Measurements from ENCODE around the gene NINJ2.

Gene NINJ2

DNA sequence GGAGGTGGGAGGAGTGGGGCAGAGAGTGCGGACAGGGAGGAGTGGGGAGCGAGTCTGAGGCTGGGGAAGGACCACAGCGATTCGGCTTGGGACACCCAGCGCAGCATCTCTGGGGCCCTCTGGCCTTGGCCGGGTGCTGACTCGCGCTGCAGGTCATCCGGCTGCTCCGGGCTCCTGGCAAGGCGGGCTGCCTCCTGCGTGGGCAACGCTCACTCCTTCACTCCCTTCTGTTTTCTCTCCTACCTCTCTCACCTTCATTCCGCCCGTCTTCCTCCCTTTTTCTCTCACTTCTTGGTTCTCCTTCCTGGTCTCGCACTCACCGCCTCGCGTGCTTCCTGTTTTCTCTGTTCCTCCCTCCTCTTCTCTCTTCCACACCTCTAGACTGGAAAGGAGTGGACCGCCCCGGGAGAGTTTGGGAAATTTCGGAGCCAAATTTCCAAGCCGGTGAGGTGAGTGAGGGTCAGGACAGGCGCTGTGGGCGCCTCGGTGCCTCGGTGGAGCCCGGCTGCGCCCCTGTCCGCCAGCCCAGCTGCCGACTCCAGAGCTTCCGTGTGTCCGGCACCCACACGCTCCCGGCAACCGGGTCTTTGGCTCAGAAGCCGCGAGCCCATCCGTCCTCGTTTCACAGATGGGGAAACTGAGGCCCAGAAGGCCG, 116.9 kb downstream of the NINJ2 start:
- no peak for DNase-seq

DNA sequence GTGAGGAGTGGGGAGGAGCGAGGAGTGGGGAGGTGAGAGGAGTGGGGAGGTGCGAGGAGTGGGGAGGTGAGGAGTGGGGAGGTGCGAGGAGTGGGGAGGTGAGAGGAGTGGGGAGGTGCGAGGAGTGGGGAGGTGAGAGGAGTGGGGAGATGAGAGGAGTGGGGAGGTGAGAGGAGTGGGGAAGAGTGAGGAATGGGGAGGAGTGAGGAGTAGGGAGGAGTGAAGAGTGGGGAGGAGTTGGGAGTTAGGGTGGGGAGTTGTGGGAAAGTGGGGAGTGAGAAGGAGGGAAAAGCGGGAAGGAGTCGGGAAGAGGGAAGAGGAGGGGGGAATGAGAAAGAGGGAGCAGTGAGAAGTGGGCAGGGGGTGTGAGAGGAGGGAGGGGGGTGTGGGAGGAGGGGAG, 117.4 kb downstream of the NINJ2 start:
- DNase-seq: no peak

DNA sequence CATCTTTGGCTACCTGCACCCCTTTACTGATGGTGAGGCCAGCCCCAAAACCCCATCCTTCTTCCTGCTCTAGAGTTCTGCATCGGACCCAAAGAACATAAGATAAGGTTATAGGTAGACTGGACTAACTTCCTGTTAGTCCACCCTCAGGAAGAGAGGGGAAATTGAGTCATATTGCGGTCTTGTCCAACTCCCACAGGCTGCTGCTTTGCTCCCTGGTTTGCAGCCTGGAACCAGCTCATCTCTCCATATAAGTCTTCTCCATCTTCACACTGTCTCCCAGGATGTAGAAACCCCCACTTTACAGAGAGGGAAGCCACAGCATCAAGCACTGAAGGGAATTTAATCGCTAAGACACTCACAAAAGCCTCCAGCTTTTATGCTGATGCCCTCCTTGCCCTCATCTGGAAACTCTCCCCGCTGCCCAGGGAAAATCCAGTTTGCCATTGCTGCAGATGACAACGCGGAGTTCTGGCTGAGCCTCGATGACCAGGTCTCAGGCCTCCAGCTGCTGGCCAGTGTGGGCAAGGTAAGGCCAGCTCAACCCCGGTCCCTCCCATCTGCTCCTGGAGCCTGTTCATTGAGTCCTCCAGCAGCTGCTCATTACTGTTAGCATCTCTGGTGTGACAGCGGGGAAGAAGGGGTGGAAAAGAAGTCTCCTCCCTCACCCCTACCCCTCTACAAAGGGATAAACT, 118.2 kb downstream of the NINJ2 start:
- DNase-seq: no peak

DNA sequence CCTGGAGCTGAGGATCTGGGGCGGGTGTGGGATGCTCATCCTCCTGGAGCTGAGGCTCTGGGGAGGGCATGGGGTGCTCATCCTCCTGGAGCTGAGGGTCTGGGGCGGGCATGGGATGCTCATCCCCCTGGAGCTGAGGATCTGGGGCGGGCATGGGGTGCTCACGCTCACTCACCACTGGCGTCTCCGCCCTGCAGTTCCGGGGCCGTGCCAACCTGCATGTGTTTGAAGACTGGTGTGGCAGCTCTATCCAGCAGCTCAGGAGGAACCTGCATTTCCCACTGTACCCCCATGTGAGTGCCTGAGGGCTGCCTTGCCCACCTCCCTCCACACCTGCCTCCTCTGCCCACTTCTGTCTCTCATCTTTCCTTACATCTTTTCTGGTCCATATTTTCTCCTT, 119.1 kb downstream of the NINJ2 start:
- no peak for DNase-seq

DNA sequence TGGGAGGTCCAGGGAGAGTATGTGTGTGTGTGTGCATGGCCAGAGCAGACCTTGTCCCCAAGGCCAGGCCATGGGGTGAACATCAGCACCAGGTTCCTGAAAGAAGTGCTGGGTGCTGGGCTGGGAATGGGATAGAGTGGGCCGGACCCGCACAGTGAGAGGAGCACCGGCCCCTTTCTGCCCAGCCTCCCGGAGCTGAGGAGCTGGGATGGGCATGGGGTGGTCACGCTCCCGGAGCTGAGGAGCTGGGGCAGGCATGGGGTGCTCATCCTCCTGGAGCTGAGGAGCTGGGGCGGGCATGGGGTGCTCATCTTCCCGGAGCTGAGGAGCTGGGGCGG, 120.2 kb downstream of the NINJ2 start:
- no peak for DNase-seq

DNA sequence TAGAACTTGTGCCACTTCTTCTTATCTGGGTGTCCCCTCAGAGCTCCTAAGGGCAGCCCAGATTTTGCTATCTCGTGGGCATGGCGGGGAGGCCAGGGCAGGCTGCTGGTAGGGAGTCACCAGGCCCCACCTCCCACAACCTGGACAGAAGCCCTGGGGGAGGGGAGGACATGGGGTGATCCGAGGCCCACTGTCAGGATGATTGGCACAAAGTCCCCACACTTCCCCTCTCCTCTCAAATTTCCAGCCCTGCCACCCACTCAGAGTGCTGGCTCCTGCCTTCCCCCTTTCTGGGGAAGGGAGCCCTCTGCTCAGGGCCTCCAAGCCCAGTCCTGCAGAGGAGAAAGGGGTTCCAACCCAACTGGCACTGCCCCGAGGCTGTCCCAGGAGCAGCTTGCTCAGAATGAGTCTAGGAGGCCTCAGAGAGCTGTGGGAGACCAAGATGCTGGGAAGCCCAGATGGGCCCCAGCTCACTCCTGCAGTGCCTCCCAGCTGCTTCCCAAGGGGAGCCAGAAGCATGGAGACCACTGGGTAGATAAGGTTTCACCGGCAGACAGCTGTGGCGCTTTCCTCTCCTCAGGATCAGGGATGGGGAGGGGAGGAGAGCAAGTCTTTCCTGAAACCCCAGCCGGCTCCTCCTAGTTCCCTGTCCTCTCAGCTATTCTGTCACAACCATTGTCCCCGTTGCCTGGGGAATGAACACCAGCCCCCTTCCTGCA, 120.7 kb downstream of the NINJ2 start:
- DNase-seq: no peak

DNA sequence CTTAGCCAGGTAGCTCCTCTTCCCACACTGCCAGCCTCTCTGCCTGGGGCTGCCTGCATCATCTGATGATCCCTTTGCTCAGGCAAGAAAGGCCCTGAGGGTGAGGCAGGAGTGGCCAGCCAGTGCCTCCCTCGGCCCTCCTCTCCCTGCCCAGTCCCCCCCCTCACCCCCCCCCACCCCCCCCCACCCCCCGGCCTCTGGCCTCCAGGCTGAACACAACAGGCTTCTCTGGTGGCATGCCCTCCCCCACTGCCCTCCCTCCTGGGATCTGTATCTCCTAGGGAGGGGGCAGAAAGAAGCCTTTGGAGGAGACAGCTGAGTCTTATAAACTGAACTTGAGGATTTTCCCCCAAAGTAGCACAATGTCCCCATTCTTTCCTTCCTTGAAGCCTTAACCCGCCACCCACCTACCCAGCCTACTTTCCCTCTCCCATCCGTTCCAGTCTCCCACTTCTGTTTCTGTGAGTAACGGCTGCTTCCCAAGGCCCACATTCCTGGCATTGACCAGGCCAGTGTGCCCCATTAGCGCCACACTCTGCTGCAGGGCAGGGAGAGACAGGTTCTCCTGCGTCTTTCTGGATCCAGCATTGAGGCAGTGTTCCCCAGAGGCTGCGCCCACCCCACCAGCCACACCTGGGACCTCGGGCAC, 121.4 kb downstream of the NINJ2 start:
- no peak for DNase-seq

DNA sequence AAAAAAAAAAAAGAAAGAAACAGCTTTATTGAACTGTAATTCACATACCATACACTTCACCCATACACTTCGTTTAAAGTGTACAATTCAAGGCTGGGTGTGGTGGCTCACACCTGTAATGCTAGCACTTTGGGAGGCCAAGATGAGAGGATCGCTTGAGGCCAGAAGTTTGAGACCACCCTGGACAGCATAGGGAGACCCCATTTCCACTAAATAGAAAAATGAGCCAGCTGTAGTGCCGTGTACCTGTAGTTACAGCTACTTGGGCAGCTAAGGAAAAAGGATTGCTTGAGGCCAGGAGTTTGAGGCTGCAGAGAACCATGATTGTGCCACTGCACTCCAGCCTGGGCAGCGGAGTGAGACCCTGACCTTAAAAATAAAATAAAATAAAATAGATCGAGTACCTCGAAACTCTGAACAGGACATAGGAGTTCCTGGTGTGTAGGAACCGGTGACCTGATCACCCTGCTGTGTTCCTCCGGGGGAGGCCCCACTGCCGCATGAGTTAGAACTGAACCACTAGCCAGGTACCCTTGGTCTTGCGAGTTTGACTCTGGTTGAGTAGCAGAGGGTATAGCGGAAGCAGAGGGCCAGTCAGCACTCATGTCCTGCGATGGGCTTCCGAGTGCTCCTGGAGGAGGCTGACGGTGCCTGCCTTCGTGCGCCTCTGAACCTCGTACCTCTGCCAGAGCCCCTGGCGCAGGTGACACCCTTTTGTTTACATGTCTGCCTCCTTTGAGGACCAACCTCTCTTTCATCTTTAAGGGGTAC, 123.5 kb downstream of the NINJ2 start:
- DNase-seq: no peak

DNA sequence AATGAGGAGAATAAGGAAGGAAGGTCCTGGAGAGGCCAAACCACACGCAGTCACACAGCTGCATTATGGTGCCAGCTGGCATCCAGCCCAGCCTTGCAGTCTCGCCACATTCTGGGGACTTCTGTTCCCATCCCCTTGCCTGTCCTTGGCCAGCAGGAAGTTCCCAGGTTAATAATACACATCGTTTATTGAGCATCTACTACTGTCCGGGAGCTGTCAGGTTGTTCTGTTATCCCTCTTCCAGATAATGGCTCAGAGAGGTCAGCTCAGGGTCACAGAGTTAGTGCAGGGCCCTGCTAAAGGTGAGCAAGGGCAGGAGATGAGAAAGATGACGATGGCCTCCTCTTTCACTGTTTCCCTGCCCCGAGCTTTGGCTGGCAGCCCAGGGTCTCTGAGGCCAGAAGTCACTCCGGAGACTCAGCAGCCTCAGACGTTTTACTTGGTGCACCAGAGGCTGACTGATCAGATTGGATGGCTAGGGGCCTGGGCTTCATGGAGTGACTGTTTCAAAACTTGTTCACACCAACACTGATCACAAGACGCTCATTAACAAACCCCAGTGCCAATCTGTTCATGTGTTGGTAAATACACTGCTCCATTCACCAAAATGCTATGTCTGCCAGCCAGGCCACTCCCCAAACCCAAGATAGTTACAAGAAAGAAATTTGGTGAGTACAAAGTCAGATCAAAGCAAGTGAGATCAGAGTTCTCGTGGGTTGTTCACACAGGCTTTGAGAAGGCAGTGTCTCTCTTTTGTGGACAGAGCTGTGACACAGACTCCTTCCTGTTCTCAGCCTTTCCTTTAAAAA, 124.3 kb downstream of the NINJ2 start:
- DNase-seq: no peak

DNA sequence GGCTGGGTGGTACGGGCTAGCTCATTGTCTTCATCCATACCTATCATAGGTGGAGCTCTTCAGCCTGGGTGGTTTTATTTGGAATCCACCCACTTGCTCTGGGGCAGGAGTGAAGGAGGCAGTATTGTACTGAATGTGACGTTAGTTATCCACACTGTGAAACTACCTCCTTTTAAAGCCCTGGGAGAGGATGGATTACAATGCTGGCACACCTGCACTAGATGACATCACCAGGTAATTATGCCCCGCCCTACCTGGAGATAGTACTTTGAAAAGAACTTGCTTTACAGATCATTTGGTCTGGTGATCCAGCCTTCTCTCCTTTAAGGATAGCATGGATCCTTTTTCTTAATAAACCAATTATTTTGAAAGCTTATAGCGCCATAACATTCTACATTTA, 125.5 kb downstream of the NINJ2 start:
- DNase-seq: no peak

DNA sequence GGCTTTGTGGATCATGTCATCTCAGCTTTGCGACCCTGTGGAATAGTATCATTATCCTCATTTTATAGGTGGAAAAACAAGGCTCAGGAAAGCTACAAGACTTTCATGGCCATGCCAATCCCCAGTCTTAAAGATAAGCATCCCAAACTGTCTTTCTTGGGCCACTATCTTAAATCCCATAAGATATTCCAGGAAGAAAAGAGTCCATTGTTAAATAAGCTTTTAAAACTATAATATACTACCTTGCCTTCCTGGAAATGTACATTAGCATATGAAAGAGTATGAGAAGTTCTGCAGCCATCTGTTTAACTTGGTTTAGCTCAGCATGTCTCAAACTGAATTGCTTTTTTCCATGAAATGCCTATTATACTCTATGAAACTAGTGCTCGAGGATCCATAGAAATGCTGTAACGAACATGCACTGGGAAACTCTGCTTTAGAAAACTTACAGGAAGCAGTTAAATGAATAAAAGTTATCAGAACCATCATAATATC, 126.4 kb downstream of the NINJ2 start:
- no peak for DNase-seq

DNA sequence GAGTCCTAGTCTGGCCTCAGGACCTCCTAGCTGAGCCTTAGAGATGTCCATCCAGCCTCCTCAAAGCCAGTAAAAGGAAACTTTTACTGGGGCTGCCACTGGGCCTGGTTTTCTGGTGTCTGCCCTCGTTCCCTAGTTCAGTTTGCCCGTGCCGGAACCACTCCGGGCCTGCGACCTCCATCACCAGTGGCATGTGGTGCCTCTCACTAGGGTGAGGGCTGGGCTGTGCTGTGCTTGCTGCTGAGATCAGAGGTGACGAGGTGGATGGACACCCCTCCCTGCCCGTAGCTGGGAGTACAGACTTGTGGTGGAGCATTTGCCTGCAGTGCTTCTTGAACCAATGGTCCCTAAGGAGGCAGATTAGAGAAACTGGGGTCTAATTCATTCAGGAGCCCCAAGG, 127.8 kb downstream of the NINJ2 start:
- DNase-seq: no peak

DNA sequence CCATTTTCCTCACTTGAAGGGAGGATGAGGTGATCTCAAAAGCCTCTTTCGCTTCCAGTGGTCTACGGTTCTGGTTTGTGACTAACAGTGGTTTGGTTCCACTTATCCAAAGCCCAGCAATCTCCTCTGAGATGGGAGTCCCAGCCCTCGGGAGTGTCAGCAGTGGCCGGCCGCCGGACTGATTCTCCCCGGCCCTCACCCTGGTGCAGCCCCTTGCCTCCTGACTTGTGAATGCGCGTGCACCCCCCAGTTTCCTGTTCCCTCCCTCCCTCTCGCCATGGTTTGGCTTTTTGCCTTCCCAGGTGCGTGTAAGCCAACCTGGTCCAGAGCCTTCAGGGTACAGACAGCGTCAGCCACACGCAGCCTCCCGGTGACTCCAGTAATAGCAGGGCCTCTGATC, 129.0 kb downstream of the NINJ2 start:
- DNase-seq: no peak

DNA sequence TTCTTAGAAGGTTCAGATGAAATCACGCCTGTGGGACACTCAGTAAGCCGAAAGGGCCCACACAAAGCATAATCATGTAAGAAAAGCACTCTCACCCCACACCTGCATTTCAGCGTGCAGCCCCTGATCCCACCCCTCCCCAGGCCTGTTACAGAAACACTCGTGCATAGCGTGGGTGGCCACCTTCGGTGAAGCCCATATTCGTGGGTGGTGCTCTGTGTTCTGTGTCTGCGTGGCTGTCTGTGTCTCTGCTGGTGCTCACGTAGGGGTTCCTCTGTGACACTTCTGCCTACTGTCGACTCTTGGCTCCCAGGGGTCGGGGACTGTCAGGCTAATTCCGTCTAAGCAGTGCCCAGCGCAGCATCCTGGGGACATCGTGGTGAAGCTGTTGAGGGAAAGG, 129.5 kb downstream of the NINJ2 start:
- DNase-seq: no peak

DNA sequence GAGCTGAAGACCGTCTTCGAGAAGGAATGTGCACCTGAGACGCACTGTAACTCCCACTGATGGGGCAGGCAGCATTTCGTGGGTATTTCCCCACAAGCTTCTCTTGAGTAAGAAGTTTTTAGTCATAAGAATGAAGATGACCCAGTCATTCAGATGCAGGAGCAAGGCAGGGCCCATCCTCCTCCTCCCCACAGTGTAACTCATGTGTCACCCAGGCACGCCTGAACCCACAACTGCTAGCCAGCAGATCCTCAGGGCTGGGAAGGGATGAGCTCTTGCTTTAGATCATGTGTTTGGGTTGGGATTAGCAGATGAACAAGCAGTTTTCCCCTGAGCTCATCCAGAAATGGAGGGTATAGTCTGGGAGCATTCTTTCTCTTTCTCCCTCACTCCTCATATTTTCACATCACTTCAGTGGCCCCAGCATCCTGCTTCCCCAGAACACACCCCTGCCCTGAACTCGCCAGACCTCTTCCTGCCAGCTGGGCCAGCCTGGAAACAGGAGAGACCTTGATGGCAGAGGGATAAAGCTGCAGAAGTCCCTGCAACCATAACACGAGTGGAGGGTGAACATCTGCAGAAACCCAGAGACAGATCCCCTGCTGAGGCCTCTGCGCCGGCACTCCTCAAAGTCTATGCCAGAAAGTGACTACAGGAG, 130.2 kb downstream of the NINJ2 start:
- no peak for DNase-seq

DNA sequence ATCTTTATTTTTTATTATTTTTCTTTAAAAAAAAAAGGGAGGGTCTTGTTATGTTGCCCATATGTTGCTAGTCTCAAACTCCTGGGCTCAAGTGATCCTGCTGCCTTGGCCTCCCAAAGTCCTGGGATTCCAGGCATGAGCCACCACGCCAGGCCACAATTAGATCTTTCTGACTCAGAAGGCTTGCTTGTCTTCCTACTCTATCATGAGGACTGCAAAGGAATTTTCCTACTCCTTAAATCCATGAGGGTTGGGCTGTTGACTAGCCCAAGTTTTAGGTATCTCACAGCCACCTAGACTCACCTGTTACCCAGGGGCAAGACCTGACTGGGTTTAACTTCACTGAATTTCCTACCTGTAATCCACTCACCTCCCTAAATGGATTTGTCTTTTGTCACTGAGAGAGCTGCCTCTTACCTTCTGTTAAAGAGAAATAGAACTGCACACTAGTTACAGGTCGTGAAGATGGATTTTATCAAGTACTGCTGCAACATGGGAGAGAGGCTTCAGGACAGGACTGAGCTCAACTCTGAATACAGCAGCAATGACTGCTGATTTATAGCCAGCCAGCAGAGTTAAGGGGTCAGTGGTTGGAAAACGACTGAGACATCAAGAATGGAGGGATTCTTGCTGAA, 131.2 kb downstream of the NINJ2 start:
- no peak for DNase-seq

DNA sequence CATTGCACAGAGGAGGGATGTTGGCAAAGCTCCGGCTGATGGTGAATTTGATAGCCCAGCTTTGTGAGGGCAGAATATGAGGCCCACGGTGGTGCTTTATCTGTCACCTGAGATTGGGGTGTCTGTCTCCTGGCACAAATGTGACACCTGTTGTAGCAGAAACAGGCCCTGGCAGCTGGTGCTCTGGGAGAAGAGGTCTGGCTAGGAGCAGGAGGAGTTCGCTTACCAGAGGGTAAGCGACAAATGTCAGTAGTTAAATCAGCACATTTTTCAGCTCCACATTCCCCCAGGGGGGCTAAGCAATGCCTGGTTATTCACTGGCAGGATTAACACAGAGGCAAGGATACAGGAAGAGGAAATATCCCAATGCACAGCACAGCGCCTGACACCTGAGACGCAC, 132.4 kb downstream of the NINJ2 start:
- no peak for DNase-seq

DNA sequence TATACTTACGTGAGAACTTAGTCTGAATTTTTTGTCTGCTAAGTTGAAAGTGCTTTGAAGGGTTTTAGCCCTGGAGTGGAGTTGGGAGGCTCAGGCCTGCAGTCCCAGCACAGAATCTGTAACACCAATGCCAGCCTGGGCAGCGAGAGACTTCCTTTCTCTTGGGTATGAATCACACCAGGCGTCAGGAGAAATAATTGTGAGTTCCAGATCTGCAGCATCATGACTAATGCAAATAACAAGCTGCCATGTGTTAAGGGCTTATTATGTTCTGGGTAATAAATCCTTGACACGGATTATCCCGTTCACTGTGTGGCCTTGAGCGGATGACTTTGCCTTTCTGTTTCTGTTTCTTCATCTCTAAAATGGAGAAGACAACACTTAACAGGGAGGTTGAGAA, 132.9 kb downstream of the NINJ2 start:
- DNase-seq: no peak

DNA sequence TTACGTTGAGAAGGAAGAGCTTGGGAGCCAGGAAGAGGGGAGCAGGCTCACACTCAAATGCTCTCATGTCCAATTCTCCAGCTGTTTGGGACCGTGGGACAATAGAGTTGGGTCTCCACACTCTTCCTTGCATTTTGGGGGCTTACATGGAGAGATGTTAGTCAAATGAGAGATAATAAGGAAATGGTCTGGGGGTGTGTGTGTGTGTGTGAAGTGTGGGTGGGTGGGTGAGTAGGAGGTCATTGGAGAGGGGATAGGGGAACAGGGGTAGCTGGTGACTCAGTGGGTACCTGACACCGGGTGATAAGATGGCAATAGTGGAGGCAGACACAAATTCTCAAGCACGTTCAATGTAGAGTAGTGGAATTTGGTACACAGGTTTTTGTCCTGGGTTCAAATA, 135.5 kb downstream of the NINJ2 start:
- no peak for DNase-seq

DNA sequence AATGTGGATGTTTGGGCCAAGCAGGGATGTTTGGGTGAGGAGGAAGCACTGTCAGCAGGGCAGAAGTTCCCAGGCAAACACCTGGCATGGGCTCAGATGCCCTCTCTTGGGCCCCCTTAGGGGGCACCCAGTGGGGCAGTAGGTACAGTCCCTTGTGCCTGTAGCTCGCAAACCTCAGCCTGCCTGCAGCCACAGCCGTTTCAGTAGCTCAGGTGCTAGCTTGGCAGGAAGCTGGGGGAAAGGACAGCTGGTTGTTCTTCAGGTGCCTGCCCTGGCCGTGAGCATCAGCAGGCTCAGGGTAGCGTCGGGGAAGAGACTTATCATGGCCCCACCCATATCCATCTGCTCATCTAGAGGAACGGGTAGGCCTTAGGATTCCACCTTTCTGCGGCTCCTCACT, 136.0 kb downstream of the NINJ2 start:
- no peak for DNase-seq

DNA sequence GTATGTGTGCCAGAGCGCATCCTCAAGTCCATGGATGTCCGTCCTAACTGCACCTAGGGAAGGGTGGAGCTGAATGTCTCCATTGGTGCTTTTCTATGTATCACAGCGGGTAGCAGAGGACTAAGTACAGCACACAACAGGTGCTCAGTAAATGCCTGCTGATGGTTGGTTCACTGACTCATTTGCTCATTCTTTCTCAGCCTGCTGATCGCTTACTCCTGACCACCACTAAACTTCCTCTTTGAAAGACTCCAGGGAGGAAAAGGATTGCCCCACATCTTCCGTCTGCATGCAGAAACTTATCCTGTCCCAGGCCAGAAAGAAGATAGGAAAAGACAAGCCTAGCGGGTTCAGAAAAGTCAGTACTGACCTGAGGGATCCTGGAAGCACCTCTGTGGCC, 137.2 kb downstream of the NINJ2 start:
- DNase-seq: no peak

Measured in stimulated activated naive CD4-positive, alpha-beta T cell treated with Interleukin-2 at 50 U/mL for 16 hours (primary cell).